Measurements from ENCODE around the gene AFP. TPM values are rescaled to one million over a fixed set of nuclear protein-coding genes. Genes with fewer than 3 reads are reported as not detected.

The AFP gene
- total and polyA plus RNA-seq, 2 experiments from 2014 or later = 15,250 to 23,697 TPM

DNA sequence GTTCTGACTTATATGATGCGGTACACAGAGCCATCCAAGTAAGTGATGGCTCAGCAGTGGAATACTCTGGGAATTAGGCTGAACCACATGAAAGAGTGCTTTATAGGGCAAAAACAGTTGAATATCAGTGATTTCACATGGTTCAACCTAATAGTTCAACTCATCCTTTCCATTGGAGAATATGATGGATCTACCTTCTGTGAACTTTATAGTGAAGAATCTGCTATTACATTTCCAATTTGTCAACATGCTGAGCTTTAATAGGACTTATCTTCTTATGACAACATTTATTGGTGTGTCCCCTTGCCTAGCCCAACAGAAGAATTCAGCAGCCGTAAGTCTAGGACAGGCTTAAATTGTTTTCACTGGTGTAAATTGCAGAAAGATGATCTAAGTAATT, 15.4 kb upstream of the AFP start:
- no peak overlapping the region for H2AFZ ChIP-seq
- H3K4me2 ChIP-seq = no peak overlapping the region
- no peaks in the 10 kb centered on the region for H3K79me2 ChIP-seq
- H3K9me3 ChIP-seq (ENCODE audit: low read depth) = no peaks in the 10 kb centered on the region
- TF ChIP-seq EZH2phosphoT487 (IDR thresholded peaks at IDR 0.05; ENCODE audit: low read depth, severe bottlenecking, unreplicated experiment) = no peak
- WGBS (ENCODE audit: low lambda C conversion rate, missing lambda C conversion rate) = 72% methylated on average over 2 of the region's 2 CpGs
- H3K36me3 ChIP-seq (replicated peaks; ENCODE audit: insufficient read depth, low read depth) = no peaks in the 10 kb centered on the region
- no peaks in the 10 kb centered on the region for H4K20me1 ChIP-seq (ENCODE audit: insufficient read depth, poor library complexity, severe bottlenecking)
- H3K27ac ChIP-seq = no peak overlapping the region
- DNase-seq (ENCODE audit: low spot score) = no peak
- H3K9me2 ChIP-seq (replicated peaks; ENCODE audit: insufficient read depth) = no peaks in the 10 kb centered on the region
- no peak overlapping the region for H3K4me3 ChIP-seq
- no peaks in the 10 kb centered on the region for H3K4me1 ChIP-seq (ENCODE audit: insufficient read depth)
- no peaks in the 10 kb centered on the region for H3K27me3 ChIP-seq

DNA sequence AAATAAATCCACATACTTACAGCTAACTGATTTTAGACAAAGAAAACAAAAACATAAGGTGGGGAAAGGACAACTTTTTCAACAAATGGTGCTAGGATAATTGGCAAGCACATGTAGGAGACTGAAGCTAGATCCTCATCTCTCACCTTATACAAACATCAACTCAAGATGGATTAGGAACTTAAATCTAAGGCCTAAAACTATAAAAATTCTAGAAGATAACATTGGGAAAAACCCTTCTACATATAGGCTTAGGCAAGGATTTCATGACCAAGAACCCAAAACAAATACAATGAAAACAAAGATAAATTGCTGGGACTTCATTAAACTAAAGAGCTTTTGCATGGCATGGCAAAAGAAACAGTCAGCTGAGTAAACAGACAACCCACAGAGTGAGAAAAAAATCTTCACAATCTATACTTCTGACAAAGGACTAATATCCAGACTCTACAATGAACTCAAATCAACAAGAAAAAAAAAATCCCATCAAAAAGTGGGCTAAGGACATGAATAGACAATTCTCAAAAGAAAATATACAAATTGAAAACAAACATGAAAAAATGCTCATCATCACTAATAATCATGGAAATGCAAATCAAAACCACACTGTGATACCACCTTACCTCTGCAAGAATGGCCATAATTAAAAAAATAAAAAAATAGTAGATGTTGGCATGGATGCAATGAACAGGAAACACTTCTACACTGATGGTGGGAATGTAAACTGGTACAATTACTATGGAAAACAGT, 14.1 kb upstream of the AFP start:
- no peaks in the 10 kb centered on the region for H3K4me1 ChIP-seq (ENCODE audit: insufficient read depth)
- no peak overlapping the region for H2AFZ ChIP-seq
- H3K27me3 ChIP-seq = no peaks in the 10 kb centered on the region
- no peak overlapping the region for H3K27ac ChIP-seq
- no peak for TF ChIP-seq EZH2 (IDR thresholded peaks at IDR 0.05; ENCODE audit: borderline replicate concordance)
- no peaks in the 10 kb centered on the region for H3K36me3 ChIP-seq (replicated peaks; ENCODE audit: insufficient read depth, low read depth)
- H3K79me2 ChIP-seq = no peaks in the 10 kb centered on the region
- H3K9me3 ChIP-seq (ENCODE audit: low read depth) = no peaks in the 10 kb centered on the region
- H3K4me2 ChIP-seq = no peak overlapping the region
- no peaks in the 10 kb centered on the region for H4K20me1 ChIP-seq (ENCODE audit: insufficient read depth, poor library complexity, severe bottlenecking)
- no peaks in the 10 kb centered on the region for H3K9me2 ChIP-seq (replicated peaks; ENCODE audit: insufficient read depth)
- H3K4me3 ChIP-seq = no peak overlapping the region
- no peak for DNase-seq (ENCODE audit: low spot score)

GRCh38 chr4:73422458-73422752, 13.6 kb upstream of the AFP start:
- no peaks in the 10 kb centered on the region for H3K4me1 ChIP-seq (ENCODE audit: insufficient read depth)
- H3K9me3 ChIP-seq (ENCODE audit: low read depth) = no peaks in the 10 kb centered on the region
- no peaks in the 10 kb centered on the region for H3K9me2 ChIP-seq (replicated peaks; ENCODE audit: insufficient read depth)
- no peaks in the 10 kb centered on the region for H4K20me1 ChIP-seq (ENCODE audit: insufficient read depth, poor library complexity, severe bottlenecking)
- no peaks in the 10 kb centered on the region for H3K27me3 ChIP-seq
- H3K4me3 ChIP-seq = no peak overlapping the region
- no peak for DNase-seq (ENCODE audit: low spot score)
- H3K4me2 ChIP-seq = no peak overlapping the region
- H3K36me3 ChIP-seq (replicated peaks; ENCODE audit: insufficient read depth, low read depth) = no peaks in the 10 kb centered on the region
- TF ChIP-seq EZH2phosphoT487 (IDR thresholded peaks at IDR 0.05; ENCODE audit: low read depth, severe bottlenecking, unreplicated experiment) (no peak), EZH2 (IDR thresholded peaks at IDR 0.05; ENCODE audit: borderline replicate concordance) (no peak), CTCF (IDR thresholded peaks at IDR 0.05; ENCODE audit: poor library complexity) (no peak)
- H3K27ac ChIP-seq = no peak overlapping the region
- no peak overlapping the region for H2AFZ ChIP-seq
- WGBS (ENCODE audit: low lambda C conversion rate, missing lambda C conversion rate) = 85% methylated on average over 4 of the region's 4 CpGs
- no peaks in the 10 kb centered on the region for H3K79me2 ChIP-seq

GRCh38 chr4:73423184-73423583, 12.8 kb upstream of the AFP start:
- H3K9me2 ChIP-seq (replicated peaks; ENCODE audit: insufficient read depth) = no peaks in the 10 kb centered on the region
- no peaks in the 10 kb centered on the region for H4K20me1 ChIP-seq (ENCODE audit: insufficient read depth, poor library complexity, severe bottlenecking)
- H3K27ac ChIP-seq = no peak overlapping the region
- H3K9me3 ChIP-seq (ENCODE audit: low read depth) = no peaks in the 10 kb centered on the region
- no peak overlapping the region for H3K4me3 ChIP-seq
- no peak overlapping the region for H2AFZ ChIP-seq
- TF ChIP-seq EZH2phosphoT487 (IDR thresholded peaks at IDR 0.05; ENCODE audit: low read depth, severe bottlenecking, unreplicated experiment) = no peak
- no peak for TF ChIP-seq EZH2 (IDR thresholded peaks at IDR 0.05; ENCODE audit: borderline replicate concordance)
- no peak for TF ChIP-seq CTCF (IDR thresholded peaks at IDR 0.05; ENCODE audit: poor library complexity)
- no peak overlapping the region for H3K4me2 ChIP-seq
- DNase-seq (ENCODE audit: low spot score) = no peak
- no peaks in the 10 kb centered on the region for H3K36me3 ChIP-seq (replicated peaks; ENCODE audit: insufficient read depth, low read depth)
- H3K27me3 ChIP-seq = no peaks in the 10 kb centered on the region
- H3K4me1 ChIP-seq (ENCODE audit: insufficient read depth) = no peaks in the 10 kb centered on the region
- H3K79me2 ChIP-seq = no peaks in the 10 kb centered on the region
